GM21390 (cell line): ENCODE measurements around the gene ESYT2.

Experiments used
- ATAC-seq: cut with Tn5 transposase; IDR thresholded peaks from one replicate; pipeline ENCODE4 v1.9.1; 2021; ENCODE audit not compliant: unreplicated experiment

ESYT2 gene

DNA sequence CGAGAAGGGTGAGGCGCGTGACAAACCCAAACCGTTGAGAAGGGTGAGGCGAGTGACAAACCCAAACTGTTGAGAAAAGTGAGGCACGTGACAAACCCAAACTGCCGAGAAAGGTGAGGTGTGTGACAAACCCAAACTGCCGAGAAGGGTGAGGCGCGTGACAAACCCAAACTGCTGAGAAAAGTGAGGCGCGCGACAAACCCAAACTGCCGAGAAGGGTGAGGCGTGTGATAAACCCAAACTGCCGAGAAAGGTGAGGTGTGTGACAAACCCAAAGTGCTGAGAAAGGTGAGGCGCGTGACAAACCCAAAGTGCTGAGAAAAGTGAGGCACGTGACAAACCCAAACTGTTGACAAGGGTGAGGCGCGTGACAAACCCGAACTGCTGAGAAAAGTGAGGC, 25.0 kb downstream of the ESYT2 start:
- no peak for ATAC-seq

DNA sequence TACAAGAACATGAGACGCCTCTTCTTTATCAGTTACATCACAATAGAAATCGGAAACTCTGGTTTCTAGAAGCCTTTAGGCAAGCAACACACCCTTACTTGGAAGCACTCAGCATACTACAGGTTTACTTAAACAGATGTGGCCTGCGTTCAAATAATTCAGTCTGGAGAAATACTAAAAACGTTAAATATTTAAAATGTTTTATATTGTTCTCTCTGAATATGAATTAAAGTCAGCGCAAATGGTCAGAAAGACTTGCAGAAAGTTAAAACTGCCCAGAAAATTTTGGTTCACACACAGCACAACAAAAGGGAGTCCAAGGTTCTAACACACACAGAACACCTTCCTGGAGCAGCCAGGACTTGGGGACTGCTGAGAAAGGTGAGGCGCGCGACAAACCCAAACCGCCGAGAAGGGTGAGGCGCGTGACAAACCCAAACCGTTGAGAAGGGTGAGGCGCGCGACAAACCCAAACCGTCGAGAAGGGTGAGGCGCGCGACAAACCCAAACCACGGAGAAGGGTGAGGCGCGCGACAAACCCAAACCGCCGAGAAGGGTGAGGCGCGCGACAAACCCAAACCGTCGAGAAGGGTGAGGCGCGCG, 25.8 kb downstream of the ESYT2 start:
- no peak for ATAC-seq

DNA sequence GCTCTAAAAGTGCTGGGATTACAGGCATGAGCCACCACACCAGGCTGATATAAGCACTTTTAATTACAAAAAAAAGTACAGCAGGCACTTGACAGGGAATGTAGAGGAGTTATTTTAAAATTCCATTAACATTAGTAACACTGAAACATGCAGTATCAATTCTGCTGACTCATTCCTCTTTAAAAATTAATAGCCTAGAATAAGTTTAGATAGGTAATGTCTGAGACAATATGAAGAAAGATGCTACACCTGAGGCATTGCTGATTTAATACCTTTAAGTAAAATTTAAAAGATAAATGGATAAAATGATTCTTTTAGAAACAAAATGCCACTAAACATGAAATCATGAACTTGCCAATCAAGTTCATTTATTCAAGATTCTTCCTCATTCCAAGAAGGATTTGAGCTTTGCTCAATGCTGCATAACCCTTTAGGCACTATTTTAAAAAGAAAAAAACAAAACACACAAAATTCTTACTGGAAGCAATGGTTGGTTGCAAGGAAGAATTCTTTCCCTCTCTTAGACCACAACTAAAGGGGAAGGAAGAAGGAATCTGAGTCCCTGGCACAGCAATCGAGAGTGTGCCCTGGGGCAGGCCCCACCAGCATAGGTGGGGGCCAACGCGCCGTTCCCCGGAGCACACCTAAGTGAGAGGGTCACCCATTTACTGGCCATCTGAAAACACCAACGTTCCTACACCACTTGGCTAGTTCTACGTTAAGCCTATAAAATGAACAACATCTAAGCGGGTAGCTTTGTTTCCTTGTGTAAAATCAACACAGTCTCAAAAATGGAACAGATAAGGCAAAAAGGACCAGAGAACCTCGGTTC, 26.6 kb downstream of the ESYT2 start:
- no peak for ATAC-seq

- no peak for ATAC-seq
Observed at GRCh38 chr7:158798741-158799140, 30.6 kb downstream of the ESYT2 start.

GRCh38 chr7:158796667-158797066, 32.6 kb downstream of the ESYT2 start:
- no peak for ATAC-seq

GRCh38 chr7:158795272-158795671, 34.0 kb downstream of the ESYT2 start:
- no peak for ATAC-seq

DNA sequence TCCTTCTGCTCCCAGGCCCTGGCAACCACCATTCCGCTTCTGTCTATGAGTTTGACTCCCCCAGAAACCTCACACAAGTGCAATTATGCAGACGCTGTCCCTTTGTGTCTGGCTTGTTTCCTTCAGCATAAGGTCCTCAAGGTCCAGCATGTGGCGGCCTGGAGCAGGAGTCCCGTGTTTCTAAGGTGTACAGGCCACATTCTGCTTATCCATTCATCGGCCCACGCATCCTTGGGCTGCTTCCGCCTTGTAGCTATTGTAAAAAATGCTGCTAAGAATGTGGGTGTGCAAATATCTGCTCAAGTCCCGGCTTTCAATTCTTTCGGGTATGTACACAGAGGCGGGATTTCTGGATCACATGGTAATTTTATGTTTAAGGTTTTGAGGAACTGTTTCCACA, 38.2 kb downstream of the ESYT2 start:
- ATAC-seq, result no peak

- no peak for ATAC-seq
Observed at GRCh38 chr7:158789842-158790241, 39.5 kb downstream of the ESYT2 start.

DNA sequence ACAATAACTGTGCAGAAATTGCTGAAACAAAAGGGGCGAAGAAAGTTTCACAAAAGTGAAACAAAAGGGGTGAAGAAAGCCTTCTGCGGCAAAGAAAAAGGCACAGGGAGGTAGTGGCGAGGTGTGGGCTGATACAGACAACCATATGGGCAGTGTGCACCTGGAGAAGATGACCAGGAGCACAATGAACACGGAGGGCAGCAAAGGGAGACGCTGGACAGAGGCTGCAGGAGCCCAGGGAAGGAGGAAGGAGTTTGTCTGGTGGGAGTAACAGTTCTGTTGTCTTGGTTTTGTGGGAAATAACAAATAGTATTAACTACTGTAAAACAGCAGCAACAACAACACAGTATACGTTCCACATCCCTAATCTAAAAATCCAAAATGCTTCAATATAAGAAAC, 42.4 kb downstream of the ESYT2 start:
- ATAC-seq, result no peak

GRCh38 chr7:158784270-158784669, 45.0 kb downstream of the ESYT2 start:
- ATAC-seq, result no peak

GRCh38 chr7:158783595-158783994, 45.7 kb downstream of the ESYT2 start:
- no peak for ATAC-seq

DNA sequence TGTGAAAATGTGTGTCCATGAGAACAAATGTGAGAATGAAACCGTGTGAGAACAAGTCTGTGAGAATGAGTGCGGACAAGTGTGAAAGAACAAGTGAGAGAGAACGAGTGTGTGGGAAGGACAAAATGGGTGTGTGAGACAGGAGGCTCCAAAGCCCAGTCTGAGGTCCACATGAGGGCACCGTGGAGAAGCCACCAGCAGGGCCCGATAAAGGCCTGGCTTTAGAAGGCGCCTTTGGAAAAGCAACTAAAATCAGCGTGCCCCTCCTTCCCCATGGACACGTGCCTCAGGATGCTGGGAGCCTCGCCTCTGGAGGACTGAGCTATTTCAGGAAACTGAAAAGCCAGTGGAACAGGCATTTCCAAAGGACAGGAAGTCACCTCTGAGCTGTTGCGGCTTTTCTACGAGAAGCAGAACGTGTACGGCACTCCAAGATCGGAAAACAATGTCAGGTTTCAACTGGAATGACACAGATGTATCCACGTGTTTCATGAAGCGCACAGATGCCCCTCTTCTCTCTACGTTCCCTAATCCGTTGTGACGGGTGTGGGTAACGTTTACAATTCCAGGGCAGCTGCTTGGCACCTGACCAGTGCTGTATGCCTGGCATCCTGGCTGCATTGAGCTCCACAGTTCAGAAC, 46.4 kb downstream of the ESYT2 start:
- ATAC-seq, result no peak

DNA sequence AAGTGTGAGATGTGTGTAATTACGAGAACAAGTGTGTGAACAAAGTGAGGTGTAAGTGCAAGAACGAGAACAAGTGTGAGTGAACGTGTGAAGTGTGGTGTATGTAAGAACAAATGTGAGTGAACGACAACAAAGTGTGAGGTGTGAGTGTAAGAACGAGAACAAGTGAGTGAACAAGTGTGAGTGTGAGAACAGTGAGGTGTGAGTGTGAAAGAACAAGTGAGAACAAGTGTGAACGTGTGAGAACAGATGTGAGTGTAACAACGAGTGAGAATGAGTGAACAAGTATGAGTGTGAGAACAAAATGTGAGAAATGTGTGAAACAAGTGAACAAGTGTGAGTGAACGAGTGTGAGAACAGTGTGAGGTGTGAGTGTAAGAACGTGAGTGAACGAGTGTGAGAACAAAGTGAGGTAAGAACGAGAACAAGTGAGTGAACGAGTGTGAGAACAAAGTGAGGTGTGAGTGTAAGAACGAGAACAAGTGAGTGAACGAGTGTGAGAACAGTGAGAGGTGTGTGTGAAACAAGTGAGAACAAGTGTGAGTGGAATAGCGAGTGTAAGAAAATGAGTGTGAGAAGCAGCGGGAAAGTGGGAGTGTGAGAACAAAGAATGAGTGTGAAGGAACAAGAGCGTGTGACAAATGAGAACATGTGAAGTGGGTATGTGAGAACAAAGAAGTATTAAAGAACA, 47.2 kb downstream of the ESYT2 start:
- no peak for ATAC-seq

DNA sequence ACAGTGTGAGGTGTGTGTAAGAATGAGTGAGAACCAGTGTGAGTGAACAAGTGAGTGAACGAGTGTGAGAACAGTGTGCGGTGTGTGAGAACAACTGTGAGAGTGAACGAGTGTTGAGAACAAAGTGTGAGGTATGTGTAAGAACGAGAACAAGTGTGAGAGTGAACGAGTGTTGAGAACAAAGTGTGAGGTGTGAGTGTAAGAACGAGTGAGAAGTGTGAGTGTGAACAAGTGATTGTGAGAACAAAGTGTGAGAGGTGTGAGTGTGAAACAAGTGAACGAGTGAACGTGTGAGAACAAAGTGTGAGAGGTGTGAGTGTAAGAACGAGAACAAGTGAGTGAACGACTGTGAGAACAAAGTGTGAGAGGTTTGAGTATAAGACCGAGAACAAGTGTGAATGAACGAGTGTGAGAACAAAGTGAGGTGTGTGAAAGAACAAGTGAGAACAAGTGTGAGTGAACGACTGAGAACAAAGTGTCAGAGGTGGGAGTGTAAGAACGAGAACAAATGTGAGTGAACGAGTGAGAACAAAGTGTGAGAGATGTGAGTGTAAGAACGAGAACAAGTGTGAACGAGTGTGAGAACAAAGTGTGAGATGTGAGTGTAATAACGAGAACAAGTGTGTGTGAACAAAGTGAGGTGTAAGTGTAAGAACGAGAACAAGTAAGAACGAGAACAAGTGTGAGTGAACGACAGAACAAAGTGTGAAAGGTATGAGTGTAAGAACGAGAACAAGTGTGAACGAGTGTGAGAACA, 47.9 kb downstream of the ESYT2 start:
- no peak for ATAC-seq

DNA sequence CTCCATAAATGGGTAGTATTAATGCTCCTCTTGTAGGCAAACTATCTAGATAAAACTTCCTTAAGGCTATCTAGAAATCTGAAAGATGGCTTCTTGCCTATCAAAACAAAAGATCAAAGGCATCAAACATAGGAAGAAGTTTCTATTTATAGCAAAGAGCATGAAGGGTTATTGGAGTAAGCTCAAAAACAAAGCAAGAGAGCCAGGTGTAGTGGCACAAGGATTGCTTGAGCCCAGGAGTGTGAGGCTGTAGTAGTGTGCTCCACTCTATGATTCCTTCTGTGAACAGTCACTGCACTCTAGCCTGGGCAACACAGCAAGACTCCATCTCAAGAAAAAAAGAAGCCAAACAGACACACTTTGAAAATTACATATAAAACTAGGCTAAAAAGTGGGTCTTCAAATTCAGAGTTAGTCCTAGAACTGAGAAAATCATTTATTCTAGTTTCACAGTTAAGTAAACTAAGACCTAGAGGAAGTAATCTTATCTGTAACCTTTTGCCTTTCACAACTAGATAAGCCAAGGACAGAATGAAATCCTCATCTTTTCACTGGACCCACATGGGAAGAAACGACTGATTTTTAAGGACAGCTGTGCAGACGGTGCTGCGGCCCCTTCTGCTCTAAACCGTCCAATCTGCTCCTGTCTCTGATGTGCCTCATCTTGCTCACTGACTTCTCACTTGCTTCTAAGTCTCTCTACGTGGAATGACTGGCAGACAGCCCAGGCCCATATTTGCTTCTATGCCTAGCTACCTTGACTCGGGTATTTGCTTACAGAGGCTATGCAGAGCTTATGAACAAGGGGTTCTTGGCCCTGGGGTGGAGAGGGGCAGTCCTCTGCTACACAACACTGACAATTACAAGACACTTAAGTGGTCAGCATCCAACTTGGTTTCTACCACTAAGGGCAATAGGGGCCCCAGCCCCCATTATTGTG, 50.0 kb downstream of the ESYT2 start:
- no peak for ATAC-seq

DNA sequence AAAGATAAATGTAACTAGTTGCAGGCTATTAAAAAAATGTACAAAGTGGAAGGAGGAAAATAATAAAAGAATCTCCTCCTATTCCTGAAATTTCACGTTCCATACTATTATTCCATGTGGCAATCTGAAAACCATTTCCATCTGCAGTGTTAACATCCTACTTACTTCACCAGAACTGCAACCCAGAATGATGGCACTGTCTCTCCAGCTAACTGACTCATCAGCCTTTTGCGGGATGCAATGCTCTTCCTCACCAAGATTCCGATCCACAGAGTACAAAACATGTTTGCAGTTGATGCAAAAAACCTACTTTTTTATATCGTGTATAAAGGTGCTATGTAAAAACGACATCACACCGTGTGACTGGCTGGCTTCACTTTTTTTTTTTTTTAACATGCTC, 50.8 kb downstream of the ESYT2 start:
- no peak for ATAC-seq

DNA sequence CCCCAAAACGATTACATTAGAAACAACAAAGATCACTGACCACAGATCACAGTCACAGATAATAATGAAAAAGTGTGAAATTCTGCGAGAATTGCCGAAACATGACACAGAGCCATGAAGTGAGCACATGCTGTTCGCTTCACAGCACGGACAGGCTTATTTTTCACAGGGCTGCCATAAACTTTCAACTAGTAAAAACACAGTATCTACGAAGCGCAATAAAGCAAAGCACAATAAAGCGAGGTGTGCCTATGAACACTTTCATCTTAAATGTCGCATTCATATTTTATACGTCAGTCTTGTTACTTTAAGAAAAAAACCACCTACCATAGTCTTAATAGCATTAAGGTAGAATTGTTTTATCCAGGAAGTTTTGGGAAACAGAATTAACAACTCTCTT, 51.5 kb downstream of the ESYT2 start:
- no peak for ATAC-seq

GRCh38 chr7:158776474-158776873, 52.8 kb downstream of the ESYT2 start:
- ATAC-seq, result no peak

- no peak for ATAC-seq
Observed at GRCh38 chr7:158774952-158775351, 54.4 kb downstream of the ESYT2 start.

GRCh38 chr7:158772916-158773315, 56.4 kb downstream of the ESYT2 start:
- ATAC-seq, result no peak
